Prostate gland (tissue), 2 donors: ENCODE results near the gene RIPPLY3.

Experiments
- CTCF ChIP-seq, 4 experiments: fragments of 200-600 bp in 2 of 4; fragments of 450-650 bp in 2 of 4; sonication (generic) in 2 of 4; IDR thresholded peaks; 1 replicate in 3 of 4; 2 replicates in 1 of 4; pipeline ENCODE4 v1.5.1; 2016 to 2019; ENCODE audit warnings: antibody characterized with exemption in 4 of 4, mild to moderate bottlenecking in 2 of 4, moderate library complexity in 2 of 4
- POLR2A ChIP-seq: fragments of 450-650 bp; IDR thresholded peaks from one replicate; pipeline ENCODE4 v1.6.1; 2016; ENCODE audit warnings: antibody characterized with exemption, mild to moderate bottlenecking
- POLR2AphosphoS5 ChIP-seq: sonication (generic); formaldehyde crosslinking; IDR thresholded peaks from one replicate; pipeline ENCODE4 v1.6.1; 2017; ENCODE audit warnings: antibody characterized with exemption

GRCh38 chr21:37044643-37045042, 38.1 kb downstream of the RIPPLY3 start:
- TF ChIP-seq CTCF (IDR thresholded peaks at IDR 0.05) (no peak), POLR2A (no peak), POLR2AphosphoS5 (no peak)
